Tibial nerve (tissue), 3 donors: Measurements from ENCODE around the gene PSG11.

ENCODE experiments used
- CTCF ChIP-seq, 5 experiments: fragments of 200-600 bp in 3 of 5; fragments of 450-650 bp in 2 of 5; sonication (generic) in 3 of 5; IDR thresholded peaks; one replicate each; pipeline ENCODE4 v1.5.1; 2016 to 2019; ENCODE audit warnings: antibody characterized with exemption in 5 of 5, mild to moderate bottlenecking in 3 of 5, moderate library complexity in 2 of 5
- POLR2A ChIP-seq, 2 donors: fragments of 450-650 bp; IDR thresholded peaks; one replicate each; pipeline ENCODE4 v1.6.1; 2017; ENCODE audit warnings: antibody characterized with exemption in 2 of 2, mild to moderate bottlenecking in 2 of 2, moderate library complexity in 2 of 2

GRCh38 chr19:43028866-43029265 lies 2.6 kb upstream of the PSG11 start:
- TF ChIP-seq CTCF (IDR thresholded peaks at IDR 0.05) (no peak), POLR2A (IDR thresholded peaks at IDR 0.05) (no peak)
